ENCODE results near the gene RHEX.

DNA sequence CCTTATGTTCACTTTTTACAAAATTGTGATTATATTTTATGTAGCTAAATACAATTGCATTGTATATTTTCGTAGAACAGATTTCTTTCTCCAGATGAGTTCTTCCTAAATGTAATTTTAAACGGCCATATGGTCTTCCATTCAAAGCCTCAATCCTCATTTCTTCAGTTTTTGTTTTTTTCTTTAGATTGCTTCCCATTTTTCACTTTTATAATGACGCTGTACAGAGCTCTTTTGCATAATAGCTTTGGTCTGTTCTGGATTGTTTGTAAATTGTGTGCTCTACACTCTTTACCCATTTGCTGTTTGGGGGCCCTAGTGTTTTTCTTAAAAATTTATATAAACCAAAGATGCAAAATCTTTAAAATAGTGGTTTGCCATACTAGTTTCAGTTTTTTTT lies 36.4 kb downstream of the RHEX start:
- TF ChIP-seq CTCF (IDR thresholded peaks at IDR 0.05) (no peak), POLR2AphosphoS5 (IDR thresholded peaks at IDR 0.05) (no peak)
